Hepatocyte (in vitro differentiated cells): ENCODE results near the gene ZNF764.

Experiments used
- EZH2 ChIP-seq: fragments of 200-600 bp; sonication (generic); IDR thresholded peaks from 2 replicates; pipeline ENCODE4 v1.6.1; 2016; ENCODE audit warnings: antibody characterized with exemption, mild to moderate bottlenecking, borderline replicate concordance
- EZH2phosphoT487 ChIP-seq: fragments of 200-600 bp; sonication (generic); IDR thresholded peaks from one replicate; pipeline ENCODE4 v1.6.1; 2018; ENCODE audit warnings: antibody characterized with exemption, mild to moderate bottlenecking, low read depth, moderate library complexity; ENCODE audit not compliant: unreplicated experiment, severe bottlenecking
- TF ChIP-seq, protein P1 (sequence below): fragments of 200-600 bp; sonication (generic); IDR thresholded peaks from 2 replicates; pipeline ENCODE4 v1.5.1; 2016; ENCODE audit warnings: antibody characterized with exemption, mild to moderate bottlenecking; ENCODE audit not compliant: poor library complexity

DNA sequence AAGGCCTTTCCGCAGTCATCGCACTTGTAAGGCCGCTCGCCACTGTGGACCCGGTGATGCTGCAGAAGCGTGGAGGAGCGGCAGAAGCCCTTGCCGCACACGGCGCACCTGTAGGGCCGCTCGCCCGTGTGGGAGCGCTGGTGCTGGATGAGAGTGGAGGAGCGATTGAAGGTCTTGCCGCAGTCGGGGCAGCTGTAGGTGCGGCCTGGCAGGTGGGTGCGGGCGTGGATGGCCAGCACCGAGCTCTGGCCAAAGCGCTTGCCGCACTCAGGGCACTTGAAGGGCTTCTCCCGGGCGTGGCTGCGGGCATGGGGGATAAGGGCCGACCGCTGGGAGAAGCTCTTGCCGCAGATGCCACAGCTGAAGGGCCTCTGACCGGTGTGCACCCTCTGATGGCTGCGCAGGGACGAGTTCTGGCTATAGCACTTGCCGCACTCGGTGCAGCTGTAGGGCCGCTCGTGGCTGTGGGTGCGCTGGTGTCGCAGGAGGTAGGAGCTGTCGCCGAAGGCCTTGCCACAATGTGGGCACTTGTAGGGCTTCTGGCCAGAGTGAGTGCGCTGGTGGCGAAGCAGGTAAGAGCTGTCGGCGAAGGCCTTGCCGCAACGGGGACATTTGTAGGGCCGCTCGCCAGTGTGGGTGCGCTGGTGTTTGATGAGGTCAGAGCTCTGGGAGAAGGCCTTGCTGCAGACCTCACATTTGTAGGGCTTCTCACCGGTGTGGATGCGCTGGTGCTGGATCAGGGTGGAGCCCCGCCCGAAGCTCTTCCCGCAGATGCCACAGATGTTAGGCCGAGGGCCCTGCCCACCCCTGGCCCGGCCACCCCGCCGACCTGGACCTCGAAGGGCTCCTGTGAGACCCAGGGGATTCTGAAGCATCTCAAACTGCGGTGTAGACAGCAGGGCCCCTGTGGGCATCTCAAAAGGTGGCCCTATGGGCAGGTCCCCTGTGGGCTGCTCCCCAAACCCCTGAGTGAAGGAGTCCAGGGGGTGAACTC is 33.3 kb downstream of the ZNF764 start:
- TF ChIP-seq, protein P1, sequence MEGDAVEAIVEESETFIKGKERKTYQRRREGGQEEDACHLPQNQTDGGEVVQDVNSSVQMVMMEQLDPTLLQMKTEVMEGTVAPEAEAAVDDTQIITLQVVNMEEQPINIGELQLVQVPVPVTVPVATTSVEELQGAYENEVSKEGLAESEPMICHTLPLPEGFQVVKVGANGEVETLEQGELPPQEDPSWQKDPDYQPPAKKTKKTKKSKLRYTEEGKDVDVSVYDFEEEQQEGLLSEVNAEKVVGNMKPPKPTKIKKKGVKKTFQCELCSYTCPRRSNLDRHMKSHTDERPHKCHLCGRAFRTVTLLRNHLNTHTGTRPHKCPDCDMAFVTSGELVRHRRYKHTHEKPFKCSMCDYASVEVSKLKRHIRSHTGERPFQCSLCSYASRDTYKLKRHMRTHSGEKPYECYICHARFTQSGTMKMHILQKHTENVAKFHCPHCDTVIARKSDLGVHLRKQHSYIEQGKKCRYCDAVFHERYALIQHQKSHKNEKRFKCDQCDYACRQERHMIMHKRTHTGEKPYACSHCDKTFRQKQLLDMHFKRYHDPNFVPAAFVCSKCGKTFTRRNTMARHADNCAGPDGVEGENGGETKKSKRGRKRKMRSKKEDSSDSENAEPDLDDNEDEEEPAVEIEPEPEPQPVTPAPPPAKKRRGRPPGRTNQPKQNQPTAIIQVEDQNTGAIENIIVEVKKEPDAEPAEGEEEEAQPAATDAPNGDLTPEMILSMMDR: no peak
- TF ChIP-seq EZH2 (no peak), EZH2phosphoT487 (no peak)
